K562 (cell line): ENCODE measurements around the gene TBC1D7. TPM values are rescaled to one million over a fixed set of nuclear protein-coding genes. Genes with fewer than 3 reads are reported as not detected.

ENCODE experiments used
- COPS2 ChIP-seq: fragments of 450-650 bp; conservative IDR thresholded peaks from 2 replicates; pipeline ENCODE4 v1.6.1; 2016; ENCODE audit warnings: mild to moderate bottlenecking, moderate library complexity
- CTCFL ChIP-seq: IDR thresholded peaks from 2 replicates; pipeline ENCODE4 v1.6.1; 2011; ENCODE audit warnings: borderline replicate concordance, low read depth, mild to moderate bottlenecking, moderate library complexity, low read length; ENCODE audit not compliant: insufficient read depth, poor library complexity, severe bottlenecking
- EWSR1 ChIP-seq: fragments of 450-650 bp; IDR thresholded peaks from 2 replicates; pipeline ENCODE4 v1.6.1; 2018; ENCODE audit warnings: borderline replicate concordance, mild to moderate bottlenecking, low read depth, moderate library complexity; ENCODE audit not compliant: partially characterized antibody
- HDAC1 ChIP-seq, 2 experiments: fragments of 450-650 bp; IDR thresholded peaks; 2 replicates each; pipeline ENCODE4 v1.6.1; 2016 to 2017; ENCODE audit warnings: inconsistent platforms in 1 of 2, mild to moderate bottlenecking in 1 of 2, moderate library complexity in 1 of 2
- MAFF ChIP-seq: IDR thresholded peaks from 2 replicates; pipeline ENCODE4 v1.6.1; 2012; ENCODE audit warnings: low read length, improper control_type of control experiment
- MLLT1 ChIP-seq, 2 experiments: fragments of 450-650 bp; IDR thresholded peaks; 2 replicates each; pipeline ENCODE4 v1.6.1; 2016
- NR1H2 ChIP-seq: sonication (generic); formaldehyde crosslinking; IDR thresholded peaks from 2 replicates; pipeline ENCODE4 v1.4.0; 2020; ENCODE audit warnings: mild to moderate bottlenecking, missing genetic modification reagents
- NR2C2 ChIP-seq, 2 experiments: fragments of 200-800 bp in 1 of 2; sonication (Bioruptor generic) in 1 of 2; sonication (generic) in 1 of 2; formaldehyde crosslinking in 1 of 2; IDR thresholded peaks; 2 replicates each; pipeline versions ENCODE4 v1.6.1 to v1.8.0; 2016 to 2022; ENCODE audit warnings: mild to moderate bottlenecking in 1 of 2, missing compliant biosample characterization in 1 of 2, missing genetic modification characterization in 1 of 2, missing genetic modification reagents in 1 of 2
- ZNF175 ChIP-seq: fragments of 200-800 bp; sonication (Bioruptor generic); IDR thresholded peaks from 2 replicates; pipeline ENCODE4 v1.6.1; 2016; ENCODE audit warnings: low read depth, mild to moderate bottlenecking, missing genetic modification characterization, missing compliant biosample characterization
- ZNF696 ChIP-seq: fragments of 250-450 bp; sonication (Bioruptor Pico); conservative IDR thresholded peaks from 2 replicates; pipeline ENCODE4 v1.4.0; 2020; ENCODE audit warnings: mild to moderate bottlenecking, moderate library complexity
- polyA plus RNA-seq, 8 experiments: library from polyadenylated mRNA; depleted of rRNA in 4 of 8; stranded (reverse) in 5 of 8; unstranded in 3 of 8; fragments of >200 nt; fragmentation: Nextera tagmentation in 2 of 8; fragmentation: Illumina TruSeq in 1 of 8; extraction: Ambion mirVana in 2 of 8; extraction: Trizol in 1 of 8; gene quantifications; 2 replicates each; pipeline versions ENCODE4 v1.2.1 to v1.2.3, GENCODE V29; 2011 to 2014; ENCODE audit warnings: inconsistent platforms in 1 of 8, missing spikeins in 1 of 8
- total RNA-seq, 7 experiments: library from RNA; depleted of rRNA in 6 of 7; stranded (reverse); fragments of >200 nt in 6 of 7; fragmentation: Illumina TruSeq in 2 of 7; extraction: Trizol in 2 of 7; gene quantifications; 2 replicates each; pipeline versions ENCODE4 v1.2.1 to v1.2.3, GENCODE V29; 2011 to 2021; ENCODE audit warnings: low replicate concordance in 1 of 7

The TBC1D7 gene
- total and polyA plus RNA-seq, 9 of the 15 experiments (the other 6 are each of a cell fraction or from before 2014, with no cell fraction given) = 49.4 to 107 (median 61.1) TPM

GRCh38 chr6:13302751-13303667, 25.3 kb downstream of the TBC1D7 start (continued):
- TF ChIP-seq CTCFL = no peak
- no peak for TF ChIP-seq MLLT1 (IDR thresholded peaks at IDR 0.05)
- peak; percentile 27; the same call in 1 of the 2 replicates for TF ChIP-seq MAFF
- TF ChIP-seq COPS2 = no peak
- TF ChIP-seq EWSR1 = no peak
- TF ChIP-seq NR1H2 = no peak
- TF ChIP-seq ZNF175 (CRISPR knock-in tag) = peak; percentile 91
- peak in 1 of 2 experiments; percentile 51; a peak in 1 of 4 replicates for TF ChIP-seq HDAC1 (IDR thresholded peaks at IDR 0.05)
- TF ChIP-seq ZNF696 (CRISPR knock-in tag) = no peak
- TF ChIP-seq NR2C2 (CRISPR knock-in tag; IDR thresholded peaks at IDR 0.05) = no peak
- TF ChIP-seq NR2C2 (tag; IDR thresholded peaks at IDR 0.05) = peak; percentile 96
